Right kidney (tissue), 1 donor: ENCODE measurements around the gene LAPTM5.
A peak's percentile ranks its signal among the peaks of the same experiment; 100 is the strongest.
"Not testable (repeated sequence)": the region's sequence is repeated elsewhere in the genome, so short reads cannot be mapped to it uniquely, and the experiment has no call there.

Experiments used
- DNase-seq: peaks from one replicate; pipeline ENCODE4 v3.0.0-alpha.2; 2016

LAPTM5 gene

DNA sequence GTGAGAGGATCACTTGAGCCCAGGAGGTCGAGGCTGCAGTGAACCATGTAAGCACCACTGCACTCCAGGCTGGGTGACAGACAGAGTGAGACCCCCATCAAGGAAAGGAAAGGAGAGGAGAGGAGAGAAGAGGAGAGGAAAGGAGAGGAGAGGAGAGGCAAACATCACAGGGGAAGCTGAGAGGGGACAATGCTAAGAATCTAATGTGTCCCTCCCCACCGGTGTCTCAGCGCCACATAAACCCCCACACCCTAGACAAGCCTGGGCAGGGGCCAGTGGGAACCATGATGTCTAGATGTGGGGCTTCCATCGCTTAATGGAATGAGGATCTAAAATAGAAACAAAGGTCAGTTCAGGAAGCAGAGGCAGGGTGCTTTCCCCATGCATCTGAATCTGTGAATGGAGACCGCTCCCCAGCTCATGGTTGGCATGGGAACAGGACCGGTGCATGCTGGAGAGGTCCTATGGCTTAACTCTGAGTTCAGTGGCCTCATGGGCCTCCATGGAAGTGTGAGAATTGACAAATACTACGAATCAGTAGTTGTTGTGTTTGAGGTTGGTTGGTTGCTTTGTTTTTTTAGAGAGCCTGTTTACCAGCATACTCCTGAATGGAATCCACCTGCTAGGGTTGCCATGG, 16.3 kb upstream of the LAPTM5 start:
- DNase-seq: no peak

DNA sequence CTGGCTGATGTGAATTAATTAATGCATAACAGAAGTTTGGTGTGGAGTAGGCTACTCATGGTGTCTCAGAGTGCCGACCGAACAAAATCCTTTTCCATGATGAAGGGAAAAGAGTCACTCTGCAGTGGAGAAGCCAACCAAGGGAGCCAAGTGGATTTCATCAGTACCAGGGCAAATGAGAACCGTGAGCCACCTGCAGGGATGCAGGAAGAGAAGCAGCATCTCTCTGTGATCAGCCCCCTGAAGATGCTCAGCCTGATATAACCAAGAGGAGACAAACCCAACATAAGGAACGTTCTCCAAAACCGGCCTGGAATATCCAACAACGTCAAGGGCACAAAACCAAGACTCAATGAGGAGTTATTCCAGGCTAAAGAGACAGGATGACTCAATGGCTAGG, 13.4 kb upstream of the LAPTM5 start:
- no peak for DNase-seq

DNA sequence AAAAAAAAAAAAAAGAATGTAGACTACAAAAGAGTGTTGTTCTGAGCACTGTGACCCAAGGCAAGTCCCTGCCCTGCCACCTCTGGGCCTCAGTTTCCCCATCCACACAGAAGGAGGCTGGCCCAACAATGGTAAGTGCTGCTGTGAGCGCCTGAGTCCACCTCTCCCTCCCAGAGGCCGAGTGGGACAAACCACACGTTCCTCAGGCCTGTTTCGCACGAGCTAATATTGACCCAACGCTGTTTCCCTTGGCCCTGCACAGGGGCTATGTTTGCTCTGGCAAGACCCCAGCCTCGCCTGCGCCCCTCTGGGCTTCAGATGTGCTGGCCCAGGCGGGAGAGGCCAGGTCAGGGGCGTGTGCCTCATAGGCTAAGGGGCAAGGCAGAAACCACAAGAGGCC, 12.6 kb upstream of the LAPTM5 start:
- no peak for DNase-seq

DNA sequence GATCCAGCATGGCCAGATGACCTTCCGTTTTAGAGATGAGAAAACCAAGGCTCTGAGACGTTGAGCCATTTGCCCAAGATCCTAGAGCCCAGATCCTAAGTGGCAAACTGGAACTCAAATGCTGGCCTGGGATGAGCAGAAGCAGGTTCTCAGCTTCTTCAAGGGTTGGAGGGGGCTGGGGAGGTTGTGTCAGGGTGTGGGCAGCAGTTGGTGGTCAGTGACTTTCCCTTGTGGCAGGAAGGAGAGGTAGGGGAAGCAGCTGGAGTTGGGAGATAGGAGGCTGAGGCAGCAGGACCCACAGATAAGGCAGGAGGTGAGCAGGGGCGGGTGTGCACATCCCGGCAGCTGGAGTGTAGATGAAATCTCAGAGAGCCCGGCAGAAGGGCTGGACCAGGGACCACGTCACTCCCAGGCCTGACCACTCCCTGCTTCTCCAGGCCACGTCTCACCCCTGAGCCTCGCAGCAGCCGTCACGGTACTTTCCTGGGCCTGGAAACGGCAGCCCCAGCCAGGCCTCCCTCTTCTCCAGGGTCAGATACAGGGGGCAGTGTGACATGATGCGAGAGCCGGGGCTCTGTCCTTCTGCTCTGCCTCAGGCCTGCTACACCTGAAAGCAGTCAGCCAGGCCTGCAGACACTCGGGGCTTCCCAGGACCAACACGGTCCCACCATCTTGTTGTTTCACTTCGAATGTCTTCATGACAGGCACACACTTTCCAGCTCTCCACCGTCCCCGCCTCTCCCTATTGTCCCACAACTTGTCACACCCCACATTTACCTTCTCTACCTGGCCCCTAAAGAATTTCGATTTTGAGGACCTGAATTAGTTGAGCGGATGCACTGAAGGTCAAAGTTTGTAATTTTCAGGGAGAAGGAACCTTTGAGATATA, 11.5 kb upstream of the LAPTM5 start:
- no peak for DNase-seq

GRCh38 chr1:30768159-30768829, 10.7 kb upstream of the LAPTM5 start:
- DNase-seq: no peak

GRCh38 chr1:30766948-30767347, 9.4 kb upstream of the LAPTM5 start:
- not testable (repeated sequence) for DNase-seq

DNA sequence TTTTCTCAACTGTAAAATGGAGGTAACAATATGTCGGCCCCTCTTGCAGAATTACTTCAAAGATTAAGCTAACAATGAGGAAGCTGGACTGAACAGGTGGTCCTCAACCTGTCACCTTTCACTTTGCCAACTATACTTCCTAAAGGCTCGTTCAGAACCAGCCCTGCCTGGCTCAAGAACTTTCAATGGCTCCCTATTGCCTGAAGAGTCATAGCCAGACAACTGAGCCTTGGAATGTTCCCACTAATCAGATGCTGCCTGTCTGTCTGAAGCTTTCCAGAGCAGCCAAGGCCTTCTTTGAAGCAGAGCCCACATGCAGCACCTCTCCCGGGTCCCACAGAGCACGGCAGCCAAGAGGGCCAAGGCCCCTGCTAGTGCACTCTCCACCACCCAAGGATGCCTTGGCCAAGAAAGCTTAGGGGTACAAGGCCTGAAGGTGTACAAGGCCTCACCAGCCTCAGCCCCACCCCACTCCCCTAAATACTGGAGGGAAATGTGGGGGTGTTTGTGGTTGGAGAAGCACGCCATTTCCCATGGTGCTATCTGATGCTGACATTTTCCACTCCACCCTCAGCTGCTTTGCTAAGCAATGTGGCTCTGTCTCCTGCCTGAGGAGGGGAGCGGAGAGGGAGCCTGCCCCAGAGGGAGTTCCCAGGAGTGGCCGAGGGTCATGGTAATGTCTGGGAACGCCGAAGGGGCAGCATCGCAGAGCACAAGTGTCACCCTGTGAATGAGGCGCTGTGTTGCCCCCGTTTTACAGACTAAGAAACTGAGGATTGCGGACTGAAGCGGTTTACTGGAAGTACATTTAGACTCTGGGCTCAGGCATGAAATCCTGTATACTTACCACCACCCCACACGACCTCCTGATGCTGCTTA, 8.2 kb upstream of the LAPTM5 start:
- no peak for DNase-seq

DNA sequence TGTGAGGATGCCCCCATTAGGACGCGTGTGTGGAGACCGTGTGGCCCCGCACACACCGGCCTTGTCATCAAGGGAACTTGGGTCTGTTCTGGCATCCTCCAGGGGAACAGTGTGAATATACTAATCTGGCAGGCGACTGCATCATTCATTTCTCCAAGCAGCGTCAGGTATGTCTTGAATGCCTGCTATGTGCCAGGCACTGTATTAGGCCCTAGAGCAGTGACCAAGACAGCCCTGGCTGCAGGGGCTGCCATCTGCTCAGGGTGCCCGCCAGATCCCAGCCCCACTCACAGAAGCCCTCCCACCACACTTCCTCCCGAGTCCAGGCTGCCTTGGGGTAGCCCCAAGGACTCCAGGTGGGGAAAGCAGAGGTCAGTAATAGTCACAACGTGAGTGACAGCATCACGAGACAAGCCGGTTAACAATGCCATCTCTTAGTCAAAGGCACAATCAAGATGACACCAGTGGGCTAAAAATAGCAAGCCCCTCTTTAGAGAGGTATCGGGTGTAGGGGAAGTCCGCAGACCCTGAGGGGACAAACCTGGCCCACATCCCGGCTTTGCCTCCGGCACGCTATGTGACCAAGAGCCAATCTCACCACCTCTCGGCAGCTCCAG, 7.5 kb upstream of the LAPTM5 start:
- no peak for DNase-seq

- no peak for DNase-seq
Observed at GRCh38 chr1:30764396-30764795, 6.8 kb upstream of the LAPTM5 start.

- no peak for DNase-seq
Observed at GRCh38 chr1:30763651-30764248, 6.2 kb upstream of the LAPTM5 start.

DNA sequence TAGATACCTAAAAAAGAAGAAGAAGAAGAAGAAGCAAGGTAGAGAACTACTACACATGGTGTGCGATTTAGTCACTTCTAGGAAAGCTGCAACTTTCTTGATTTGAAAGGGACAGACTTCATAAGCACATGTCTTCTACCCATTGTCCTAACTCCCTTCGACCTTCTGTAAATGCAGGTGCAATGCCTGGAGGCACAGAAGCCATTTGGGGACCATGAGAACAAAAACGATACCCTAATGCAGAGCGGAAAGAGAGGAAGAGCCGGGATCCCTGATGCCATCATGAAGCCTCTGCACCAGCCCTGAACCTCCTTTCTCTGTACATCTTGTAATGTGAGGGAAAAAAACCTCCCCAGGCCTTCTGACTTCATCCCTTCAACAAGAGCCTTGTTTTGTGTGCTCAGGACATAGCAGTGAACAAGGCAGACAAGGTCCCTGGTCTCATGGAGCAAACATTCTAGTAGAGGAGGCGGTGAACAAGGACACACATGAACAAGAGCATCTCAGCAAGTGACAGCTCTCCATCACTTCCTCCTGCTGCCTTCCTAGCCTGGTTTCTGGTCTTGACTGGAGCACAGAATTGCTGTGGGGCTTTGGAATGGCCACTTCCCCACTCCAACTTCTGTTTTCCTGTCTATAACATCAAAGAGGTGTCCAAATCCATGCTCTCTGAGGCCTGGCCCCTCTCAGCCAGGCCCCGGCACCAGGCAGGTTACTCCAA, 5.5 kb upstream of the LAPTM5 start:
- DNase-seq: peak; percentile 45

GRCh38 chr1:30762152-30762929, 4.8 kb upstream of the LAPTM5 start:
- DNase-seq: no peak

DNA sequence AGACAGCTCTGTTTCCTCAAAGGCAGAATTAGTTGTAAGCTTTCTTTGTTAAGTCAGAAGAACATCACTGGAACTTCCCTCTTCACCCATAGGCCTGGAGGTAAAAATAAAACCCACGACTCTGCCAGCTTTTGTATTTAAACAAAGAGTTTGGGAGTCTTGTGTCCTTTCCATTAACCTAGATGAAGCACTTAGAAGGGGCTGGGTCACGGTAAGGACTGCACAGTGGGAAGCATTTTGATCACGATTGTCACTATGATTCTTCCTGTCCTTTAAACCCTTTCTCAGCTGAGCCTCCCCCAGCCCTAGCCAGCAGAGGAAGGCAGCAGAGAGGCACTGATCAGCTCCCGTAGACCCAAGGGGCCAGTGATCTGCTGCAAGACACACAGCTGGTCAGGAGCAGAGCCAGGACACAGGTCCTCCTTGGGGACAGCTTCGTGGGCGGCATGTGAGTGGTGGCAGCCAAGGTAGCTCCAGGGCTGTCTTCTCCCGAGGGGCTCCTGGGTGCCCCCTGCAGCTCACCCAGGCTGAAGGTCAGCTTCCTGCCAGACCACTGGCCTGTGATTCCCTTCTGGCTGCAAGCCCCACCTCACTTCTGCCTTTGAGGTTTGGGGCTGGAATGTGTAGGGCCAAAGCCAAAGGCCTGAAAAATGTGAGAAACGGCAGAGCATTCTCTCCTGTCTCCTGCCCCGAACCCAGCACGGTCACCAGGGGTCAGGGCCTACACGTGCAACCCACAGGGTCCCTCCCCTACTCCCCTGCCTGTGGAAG, 4.0 kb upstream of the LAPTM5 start:
- no peak for DNase-seq

- DNase-seq: no peak
Observed at GRCh38 chr1:30760596-30761324, 3.2 kb upstream of the LAPTM5 start.

DNA sequence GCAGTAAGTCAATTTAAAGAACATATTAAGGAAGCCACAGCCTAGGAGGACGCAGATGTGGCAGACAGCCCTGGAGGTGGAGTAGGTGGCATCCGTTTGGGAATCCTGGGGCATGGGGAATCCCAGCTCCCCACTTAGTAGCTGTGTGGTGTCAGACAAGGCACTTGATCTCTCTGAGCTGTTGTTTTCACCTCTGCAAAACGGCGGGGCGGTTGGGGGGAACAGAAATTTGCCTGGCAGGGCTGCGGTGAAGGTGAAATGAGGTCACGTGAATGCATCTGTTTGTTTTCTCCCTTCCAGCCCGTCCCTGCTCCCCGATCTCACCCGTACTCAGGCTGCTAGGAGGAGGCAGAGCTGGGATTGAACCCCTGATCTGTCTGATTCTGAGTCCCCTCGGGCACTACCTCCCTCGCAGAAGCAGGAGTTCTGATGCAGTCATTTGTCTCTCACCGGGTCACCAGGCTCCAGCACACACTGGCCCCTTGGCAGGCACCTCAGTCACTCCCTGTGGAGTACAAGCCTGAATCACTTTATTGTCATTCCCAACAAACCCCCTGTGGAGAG, 2.2 kb upstream of the LAPTM5 start:
- DNase-seq: no peak

DNA sequence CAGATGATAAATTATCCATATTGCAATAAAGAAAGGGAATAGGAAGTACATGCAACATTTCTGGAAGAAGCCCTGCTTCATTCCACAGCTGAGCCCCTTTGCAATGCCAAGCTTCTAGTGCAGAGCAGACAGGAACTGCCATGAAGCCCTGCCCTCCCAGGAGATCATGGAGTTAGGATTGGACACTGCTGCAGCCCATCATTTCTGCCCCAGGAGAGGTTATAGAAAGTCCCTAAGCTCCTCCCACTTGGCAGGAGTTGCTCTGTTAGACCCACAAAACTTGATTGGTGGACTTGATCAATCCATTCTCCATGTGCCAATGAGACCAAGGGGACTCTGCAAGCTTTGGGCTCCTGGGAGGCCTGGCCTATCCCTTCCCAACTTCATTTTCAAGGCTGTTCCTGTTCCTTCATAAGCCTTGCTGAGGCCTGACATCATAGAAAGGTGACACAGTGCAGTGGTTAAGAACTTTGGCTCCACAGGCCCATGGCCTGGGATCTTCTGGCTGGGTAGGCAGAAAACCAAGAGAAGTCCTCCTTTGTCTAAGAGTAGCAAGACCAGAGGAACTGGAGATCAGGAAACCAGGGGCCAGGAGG, 1.3 kb upstream of the LAPTM5 start:
- DNase-seq: no peak

- no peak for DNase-seq
Observed at GRCh38 chr1:30758121-30758688, 631 bp upstream of the LAPTM5 start.
